GM21423 (cell line): Measurements from ENCODE around the gene RPS3.

Experiments used
- ATAC-seq: cut with Tn5 transposase; IDR thresholded peaks from one replicate; pipeline ENCODE4 v1.9.1; 2021; ENCODE audit warnings: mild to moderate bottlenecking, moderate library complexity; ENCODE audit not compliant: unreplicated experiment

The RPS3 gene

GRCh38 chr11:75454987-75455386, 55.7 kb downstream of the RPS3 start:
- ATAC-seq: no peak
